Stimulated activated naive CD8-positive, alpha-beta T cell treated with anti-CD3 and anti-CD28 coated beads, Interleukin-15, amount 100 ng/mL, for 72 hours (primary cell): ENCODE results near the gene GCN1.
A peak's percentile ranks its signal among the peaks of the same experiment; 100 is the strongest.

Experiments
- ATAC-seq: fragments of 150-1000 bp; cut with Tn5 transposase; 2 replicates; pipeline ENCODE4 v1.10.0; 2021; ENCODE audit warnings: mild to moderate bottlenecking, moderate library complexity
- DNase-seq, 2 donors: peaks; one replicate each; pipeline ENCODE4 v3.0.0; 2021 to 2022
- H3K27ac Mint-ChIP-seq, 2 donors: one replicate each; pipeline ENCODE4 v1.8.0; 2022; ENCODE audit warnings: mild to moderate bottlenecking in 2 of 2, mixed read lengths in 2 of 2, moderate library complexity in 2 of 2
- H3K27me3 Mint-ChIP-seq: one replicate; pipeline ENCODE4 v1.8.0; 2022; ENCODE audit warnings: mixed read lengths
- H3K4me1 Mint-ChIP-seq: one replicate; pipeline ENCODE4 v1.8.0; 2022; ENCODE audit warnings: mild to moderate bottlenecking, mixed read lengths
- H3K4me3 Mint-ChIP-seq, 2 donors: one replicate each; pipeline ENCODE4 v1.8.0; 2022; ENCODE audit warnings: mild to moderate bottlenecking in 2 of 2, mixed read lengths in 2 of 2, moderate library complexity in 1 of 2
- H3K9me3 Mint-ChIP-seq, 2 donors: one replicate each; pipeline ENCODE4 v1.8.0; 2022; ENCODE audit warnings: mixed read lengths in 2 of 2

The GCN1 gene

GRCh38 chr12:120115066-120115465, 79.4 kb downstream of the GCN1 start:
- peak overlapping the region; percentile 99 for H3K4me3 Mint-ChIP-seq
- no peak overlapping the region for H3K27ac Mint-ChIP-seq
- H3K27me3 Mint-ChIP-seq, result no peaks in the 10 kb centered on the region
- ATAC-seq, result no peak
- H3K4me1 Mint-ChIP-seq, result peaks cover 83% of the 10 kb centered on the region
- no peaks in the 10 kb centered on the region for H3K9me3 Mint-ChIP-seq
- no peak for DNase-seq

- Mint-ChIP-seq H3K27me3 (no peaks in the 10 kb centered on the region), H3K4me1 (peaks cover 69% of the 10 kb centered on the region), H3K4me3 (peak overlapping the region; percentile 72 to 82), H3K9me3 (no peaks in the 10 kb centered on the region), H3K27ac (peak overlapping the region; percentile 59 to 90)
- DNase-seq, result peak; percentile 39 to 45
- peak; percentile 89 for ATAC-seq
Observed at GRCh38 chr12:120110550-120111501, 83.7 kb downstream of the GCN1 start.

GRCh38 chr12:120109570-120110267, 84.8 kb downstream of the GCN1 start:
- peaks cover 65% of the 10 kb centered on the region for H3K4me1 Mint-ChIP-seq
- DNase-seq (no peak), ATAC-seq (no peak)
- peak overlapping the region in 1 of 2 donors; percentile 41 for H3K4me3 Mint-ChIP-seq
- no peak overlapping the region for H3K27ac Mint-ChIP-seq
- H3K9me3 Mint-ChIP-seq, result no peaks in the 10 kb centered on the region
- H3K27me3 Mint-ChIP-seq, result no peaks in the 10 kb centered on the region

DNA sequence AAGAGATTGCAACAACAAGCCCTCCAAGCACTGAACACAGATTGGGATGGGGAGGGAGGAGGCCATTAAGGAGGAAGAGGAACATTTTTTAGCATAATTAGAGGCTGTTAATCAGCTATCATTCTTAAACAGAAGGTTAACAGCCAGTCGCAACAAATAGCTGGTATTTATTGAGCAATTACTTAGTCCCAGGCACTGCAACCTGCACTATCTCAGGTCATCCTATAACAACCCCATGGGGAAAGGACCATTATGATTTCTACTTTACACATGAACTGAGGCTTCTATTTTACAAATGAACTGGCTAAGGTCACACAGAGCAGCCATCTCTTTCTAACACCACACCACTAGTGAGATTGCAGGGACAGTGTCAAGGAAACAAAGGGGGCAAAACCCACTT, 88.4 kb downstream of the GCN1 start:
- ATAC-seq (no peak), DNase-seq (no peak)
- H3K4me3 Mint-ChIP-seq, result no peak overlapping the region
- no peaks in the 10 kb centered on the region for H3K9me3 Mint-ChIP-seq
- no peaks in the 10 kb centered on the region for H3K27me3 Mint-ChIP-seq
- peaks cover 55% of the 10 kb centered on the region for H3K4me1 Mint-ChIP-seq
- no peak overlapping the region for H3K27ac Mint-ChIP-seq

- no peak for ATAC-seq
- DNase-seq, result no peak
- Mint-ChIP-seq H3K4me1 (peaks cover 46% of the 10 kb centered on the region), H3K27ac (no peak overlapping the region), H3K27me3 (no peaks in the 10 kb centered on the region), H3K4me3 (no peak overlapping the region), H3K9me3 (no peaks in the 10 kb centered on the region)
Observed at GRCh38 chr12:120103371-120103770, 91.1 kb downstream of the GCN1 start.

- Mint-ChIP-seq H3K27ac (peak overlapping the region in 1 of 2 donors; percentile 83), H3K9me3 (no peaks in the 10 kb centered on the region), H3K4me1 (peaks cover 42% of the 10 kb centered on the region), H3K4me3 (no peak overlapping the region), H3K27me3 (no peaks in the 10 kb centered on the region)
- ATAC-seq, result no peak
- DNase-seq, result no peak
Observed at GRCh38 chr12:120103044-120103338, 91.5 kb downstream of the GCN1 start.

- Mint-ChIP-seq H3K9me3 (no peaks in the 10 kb centered on the region), H3K27me3 (no peaks in the 10 kb centered on the region), H3K27ac (peak overlapping the region in 1 of 2 donors; percentile 90), H3K4me1 (peaks cover 39% of the 10 kb centered on the region), H3K4me3 (no peak overlapping the region)
- no peak for DNase-seq
- ATAC-seq, result no peak
Observed at GRCh38 chr12:120102189-120103043, 92.1 kb downstream of the GCN1 start.

DNA sequence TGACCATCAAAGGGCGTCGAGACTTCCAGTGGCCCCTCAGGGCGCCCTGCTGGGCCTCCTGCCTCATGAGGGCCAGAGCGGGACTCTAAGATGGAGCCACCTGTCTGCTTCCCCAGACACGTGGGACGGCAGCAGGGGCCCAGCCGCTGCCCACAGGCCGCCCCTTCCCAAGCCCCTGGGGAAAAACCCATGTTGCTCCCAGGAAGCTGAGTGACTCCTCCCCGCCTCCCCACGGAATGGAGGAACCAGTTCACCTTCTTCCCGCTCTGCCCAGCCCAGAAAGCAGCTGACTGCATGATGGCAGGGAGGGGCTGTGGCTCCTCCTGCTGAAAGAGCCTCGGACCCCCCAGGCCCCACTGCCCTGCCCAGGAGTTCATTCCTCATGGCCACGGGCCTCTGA, 92.9 kb downstream of the GCN1 start:
- Mint-ChIP-seq H3K4me1 (peaks cover 39% of the 10 kb centered on the region), H3K4me3 (peak overlapping the region in 1 of 2 donors; percentile 11), H3K27me3 (no peaks in the 10 kb centered on the region), H3K9me3 (no peaks in the 10 kb centered on the region), H3K27ac (peak overlapping the region; percentile 87 to 90)
- DNase-seq (no peak), ATAC-seq (no peak)

GRCh38 chr12:120101182-120101581, 93.3 kb downstream of the GCN1 start:
- peak overlapping the region in 1 of 2 donors; percentile 11 for H3K4me3 Mint-ChIP-seq
- peak overlapping the region; percentile 30 to 87 for H3K27ac Mint-ChIP-seq
- peaks cover 39% of the 10 kb centered on the region for H3K4me1 Mint-ChIP-seq
- no peaks in the 10 kb centered on the region for H3K27me3 Mint-ChIP-seq
- ATAC-seq (no peak), DNase-seq (no peak)
- H3K9me3 Mint-ChIP-seq, result no peaks in the 10 kb centered on the region

GRCh38 chr12:120100630-120101029, 93.9 kb downstream of the GCN1 start:
- H3K27ac Mint-ChIP-seq, result no peak overlapping the region
- DNase-seq (no peak), ATAC-seq (no peak)

GRCh38 chr12:120099738-120100137, 94.8 kb downstream of the GCN1 start:
- ATAC-seq, result no peak
- Mint-ChIP-seq H3K9me3 (no peaks in the 10 kb centered on the region), H3K4me3 (no peak overlapping the region), H3K27ac (peak overlapping the region in 1 of 2 donors; percentile 86), H3K4me1 (peaks cover 34% of the 10 kb centered on the region), H3K27me3 (no peaks in the 10 kb centered on the region)
- no peak for DNase-seq

More at GRCh38 chr12:120100630-120101029, 93.9 kb downstream of the GCN1 start:
- H3K4me3 Mint-ChIP-seq, result no peak overlapping the region
- H3K27me3 Mint-ChIP-seq, result no peaks in the 10 kb centered on the region
- no peaks in the 10 kb centered on the region for H3K9me3 Mint-ChIP-seq
- H3K4me1 Mint-ChIP-seq, result peaks cover 39% of the 10 kb centered on the region

GRCh38 chr12:120098756-120099470, 95.6 kb downstream of the GCN1 start:
- no peak for ATAC-seq
- H3K4me3 Mint-ChIP-seq, result no peak overlapping the region
- H3K4me1 Mint-ChIP-seq, result peaks cover 38% of the 10 kb centered on the region
- H3K9me3 Mint-ChIP-seq, result no peaks in the 10 kb centered on the region
- no peak for DNase-seq
- H3K27me3 Mint-ChIP-seq, result no peaks in the 10 kb centered on the region
- H3K27ac Mint-ChIP-seq, result peak overlapping the region in 1 of 2 donors; percentile 80

- ATAC-seq (no peak), DNase-seq (no peak)
- peaks cover 30% of the 10 kb centered on the region for H3K4me1 Mint-ChIP-seq
- H3K4me3 Mint-ChIP-seq, result no peak overlapping the region
- H3K27ac Mint-ChIP-seq, result peak overlapping the region in 1 of 2 donors; percentile 94
- no peaks in the 10 kb centered on the region for H3K27me3 Mint-ChIP-seq
- H3K9me3 Mint-ChIP-seq, result no peaks in the 10 kb centered on the region
Observed at GRCh38 chr12:120096671-120097202, 97.8 kb downstream of the GCN1 start.

- no peak overlapping the region for H3K4me3 Mint-ChIP-seq
- H3K27me3 Mint-ChIP-seq, result no peaks in the 10 kb centered on the region
- H3K9me3 Mint-ChIP-seq, result no peaks in the 10 kb centered on the region
- DNase-seq (no peak), ATAC-seq (no peak)
- H3K4me1 Mint-ChIP-seq, result peaks cover 32% of the 10 kb centered on the region
- H3K27ac Mint-ChIP-seq, result no peak overlapping the region
Observed at GRCh38 chr12:120095736-120096135, 98.8 kb downstream of the GCN1 start.

DNA sequence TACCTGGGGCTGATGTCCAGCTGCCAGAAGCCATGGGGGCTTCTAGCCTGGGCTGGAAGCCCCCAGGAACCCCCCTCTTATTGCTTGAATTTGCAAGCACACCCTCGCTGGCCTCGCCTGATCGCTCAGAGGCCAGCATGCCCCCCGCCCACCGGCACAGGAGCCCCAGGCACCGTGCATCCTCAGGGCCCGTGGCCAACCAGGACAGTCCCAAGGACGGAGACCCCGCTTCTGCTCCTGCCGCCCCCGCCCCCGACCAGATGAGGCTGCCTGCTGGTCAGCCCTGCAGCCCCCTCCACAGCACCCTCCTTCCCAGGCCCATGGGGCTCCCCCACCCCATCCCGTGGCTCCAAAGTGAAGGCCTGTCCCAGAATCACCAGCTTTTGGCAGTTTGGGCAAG, 99.2 kb downstream of the GCN1 start:
- Mint-ChIP-seq H3K9me3 (no peaks in the 10 kb centered on the region), H3K27ac (no peak overlapping the region), H3K4me3 (no peak overlapping the region), H3K4me1 (peaks cover 30% of the 10 kb centered on the region), H3K27me3 (no peaks in the 10 kb centered on the region)
- DNase-seq, result no peak
- no peak for ATAC-seq
